HG03521 (cell line): Measurements from ENCODE around the gene ACCS.
A peak's percentile ranks its signal among the peaks of the same experiment; 100 is the strongest.

Experiments used
- ATAC-seq: cut with Tn5 transposase; IDR thresholded peaks from one replicate; pipeline ENCODE4 v1.9.1; 2021; ENCODE audit warnings: mild to moderate bottlenecking, moderate library complexity; ENCODE audit not compliant: unreplicated experiment

The ACCS gene

GRCh38 chr11:44065841-44066731 is at the start of gene ACCS:
TSS of gene ACCS (plus strand) at chr11:44066270. CDS start at chr11:44067628, 1,358 bp downstream.
- ATAC-seq = peak; percentile 97

- ATAC-seq = no peak
These were observed 49.3 kb upstream of the ACCS start for GRCh38 chr11:44016546-44017442.

- ATAC-seq = no peak
These were observed 48.5 kb upstream of the ACCS start for GRCh38 chr11:44017443-44018126.

GRCh38 chr11:44018127-44018521 is 47.9 kb upstream of the ACCS start:
- no peak for ATAC-seq

- ATAC-seq = no peak
These were observed 47.2 kb upstream of the ACCS start for GRCh38 chr11:44018829-44019228.

- no peak for ATAC-seq
These were observed 41.1 kb upstream of the ACCS start for GRCh38 chr11:44024977-44025376.

- ATAC-seq = no peak
These were observed 40.3 kb upstream of the ACCS start for GRCh38 chr11:44025727-44026126.

GRCh38 chr11:44028401-44028800 is 37.7 kb upstream of the ACCS start:
- ATAC-seq = no peak

- no peak for ATAC-seq
These were observed 37.1 kb upstream of the ACCS start for GRCh38 chr11:44028816-44029506.

- ATAC-seq = no peak
These were observed 36.6 kb upstream of the ACCS start for GRCh38 chr11:44029507-44029845.

- ATAC-seq = no peak
These were observed 35.8 kb upstream of the ACCS start for GRCh38 chr11:44029977-44030911.

GRCh38 chr11:44030996-44031395 is 35.1 kb upstream of the ACCS start:
- ATAC-seq = no peak

GRCh38 chr11:44031549-44031948 is 34.5 kb upstream of the ACCS start:
- no peak for ATAC-seq

GRCh38 chr11:44032299-44033085 is 33.6 kb upstream of the ACCS start:
- no peak for ATAC-seq

GRCh38 chr11:44033411-44033850 is 32.6 kb upstream of the ACCS start:
- ATAC-seq = no peak

- no peak for ATAC-seq
These were observed 32.2 kb upstream of the ACCS start for GRCh38 chr11:44033856-44034255.

GRCh38 chr11:44034639-44035038 is 31.4 kb upstream of the ACCS start:
- no peak for ATAC-seq

- peak; percentile 64 for ATAC-seq
These were observed 29.0 kb upstream of the ACCS start for GRCh38 chr11:44036811-44037657.
